Sigmoid colon (tissue), 4 donors: ENCODE measurements around the gene ADCY3.

Experiments used
- CTCF ChIP-seq, 4 experiments: fragments of 450-650 bp in 3 of 4; fragments of 200-600 bp in 1 of 4; IDR thresholded peaks; one replicate each; pipeline ENCODE4 v1.5.1; 2016 to 2019; ENCODE audit warnings: antibody characterized with exemption in 4 of 4, mild to moderate bottlenecking in 3 of 4, moderate library complexity in 2 of 4
- EP300 ChIP-seq, 4 donors: sonication (generic); formaldehyde crosslinking; IDR thresholded peaks; one replicate each; pipeline ENCODE4 v1.6.1; 2017; ENCODE audit warnings: antibody characterized with exemption in 4 of 4
- POLR2A ChIP-seq, 2 donors: fragments of 450-650 bp; IDR thresholded peaks; one replicate each; pipeline ENCODE4 v1.6.1; 2016; ENCODE audit warnings: antibody characterized with exemption in 2 of 2, mild to moderate bottlenecking in 2 of 2, moderate library complexity in 2 of 2
- POLR2AphosphoS5 ChIP-seq, 4 donors: sonication (generic); formaldehyde crosslinking; IDR thresholded peaks; one replicate each; pipeline ENCODE4 v1.6.1; 2017; ENCODE audit warnings: antibody characterized with exemption in 4 of 4

GRCh38 chr2:24915796-24916195 is 4.2 kb downstream of the ADCY3 start:
- TF ChIP-seq CTCF (IDR thresholded peaks at IDR 0.05) (no peak), POLR2AphosphoS5 (IDR thresholded peaks at IDR 0.05) (no peak), POLR2A (IDR thresholded peaks at IDR 0.05) (no peak), EP300 (IDR thresholded peaks at IDR 0.05) (no peak)
